Endothelial cell of umbilical vein (primary cell): ENCODE data around the gene CPNE1. TPM values are rescaled to one million over a fixed set of nuclear protein-coding genes. Genes with fewer than 3 reads are reported as not detected.

ENCODE experiments used
- BruUV-seq: library from RNA; stranded (reverse); fragments of 400-500 nt; replicated peaks from 2 replicates; lab custom pipeline; 2021; lab: Mats Ljungman, UMichigan
- CTCF ChIA-PET: fragments of 300-600, 350-600 bp; sonication (Branson Sonifier 250); formaldehyde crosslinking; loops from one replicate; lab custom pipeline; 2021; ENCODE audit warnings: antibody characterized with exemption, inconsistent platforms; lab: Charles Lee
- POLR2A ChIA-PET: fragments of 300-600, 350-600 bp; sonication (Branson Sonifier 250); formaldehyde crosslinking; loops from one replicate; lab custom pipeline; 2021; ENCODE audit warnings: antibody characterized with exemption, inconsistent platforms; lab: Charles Lee
- DNase-seq: peaks from one replicate; pipeline ENCODE4 v3.0.0-alpha.2; 2011; ENCODE audit warnings: low read depth, low spot score
- FAIRE-seq: peaks from 2 replicates; lab custom pipeline; 2011; peaks lifted over from hg19 to GRCh38; lab: Jason Lieb, UNC
- H2AFZ ChIP-seq: 2 replicates; pipeline ENCODE4 v1.6.0; 2012; ENCODE audit warnings: low read depth, low read length, control low read depth, inconsistent platforms
- H3K27ac ChIP-seq: 2 replicates; pipeline ENCODE4 v1.5.1; 2011; ENCODE audit warnings: low read depth, mild to moderate bottlenecking, control low read depth, low read length, moderate library complexity; ENCODE audit not compliant: insufficient read depth
- H3K27me3 ChIP-seq, 2 experiments: 2 replicates each; pipeline versions ENCODE4 v1.6.0 to v1.6.1; 2011; ENCODE audit warnings: low read length in 2 of 2, mixed read lengths in 1 of 2; ENCODE audit not compliant: control insufficient read depth in 2 of 2, insufficient read depth in 2 of 2
- H3K36me3 ChIP-seq, 2 experiments: 2 replicates in 1 of 2; 3 replicates in 1 of 2; pipeline ENCODE4 v1.5.1; 2011; ENCODE audit warnings: low read length in 2 of 2, mild to moderate bottlenecking in 1 of 2, moderate library complexity in 1 of 2; ENCODE audit not compliant: control insufficient read depth in 2 of 2, insufficient read depth in 2 of 2; ENCODE audit errors: extremely low read depth in 1 of 2
- H3K4me1 ChIP-seq: 3 replicates; pipeline ENCODE4 v1.5.1; 2011; ENCODE audit warnings: mild to moderate bottlenecking, low read length; ENCODE audit not compliant: control insufficient read depth, insufficient read depth; ENCODE audit errors: extremely low read depth
- H3K4me2 ChIP-seq: 2 replicates; pipeline ENCODE4 v1.6.1; 2011; ENCODE audit warnings: low read length, control low read depth, mixed read lengths; ENCODE audit not compliant: insufficient read depth
- H3K4me3 ChIP-seq, 3 experiments: fragments of 200-600 bp in 1 of 3; sonication (generic), shearing (Covaris generic) in 1 of 3; replicated peaks in 1 of 3; 2 replicates each; pipeline ENCODE4 v1.5.1; 2011 to 2016; ENCODE audit warnings: control low read depth in 3 of 3, low read length in 3 of 3, mild to moderate bottlenecking in 2 of 3, inconsistent platforms in 1 of 3, low read depth in 1 of 3, moderate library complexity in 1 of 3; ENCODE audit not compliant: insufficient read depth in 1 of 3
- H3K79me2 ChIP-seq: 2 replicates; pipeline ENCODE4 v1.6.0; 2012; ENCODE audit warnings: low read length, inconsistent platforms; ENCODE audit not compliant: control insufficient read depth, insufficient read depth
- H3K9ac ChIP-seq: replicated peaks from 2 replicates; pipeline ENCODE3; 2011; ENCODE audit warnings: low read length, control low read depth; ENCODE audit not compliant: insufficient read depth; ENCODE audit errors: extremely low read depth
- H3K9me1 ChIP-seq: replicated peaks from 3 replicates; pipeline ENCODE4 v1.6.0; 2011; ENCODE audit warnings: mild to moderate bottlenecking, low read length; ENCODE audit not compliant: control insufficient read depth, insufficient read depth; ENCODE audit errors: extremely low read depth
- H3K9me3 ChIP-seq: replicated peaks from 2 replicates; pipeline ENCODE4 v1.5.1; 2012; ENCODE audit warnings: low read length, inconsistent platforms; ENCODE audit not compliant: control insufficient read depth, insufficient read depth
- H4K20me1 ChIP-seq: replicated peaks from 2 replicates; pipeline ENCODE3; 2011; ENCODE audit warnings: mild to moderate bottlenecking, low read length; ENCODE audit not compliant: control insufficient read depth, insufficient read depth; ENCODE audit errors: extremely low read depth
- CTCF ChIP-seq, 2 donors: IDR thresholded peaks; 1 replicate in 1 of 2; 2 replicates in 1 of 2; pipeline ENCODE4 v1.5.1; 2011; ENCODE audit warnings: low read length in 2 of 2, mild to moderate bottlenecking in 2 of 2, moderate library complexity in 2 of 2, control low read depth in 1 of 2, inconsistent platforms in 1 of 2, low read depth in 1 of 2; ENCODE audit not compliant: insufficient read depth in 1 of 2; ENCODE audit errors: extremely low read depth in 1 of 2
- EZH2 ChIP-seq: IDR thresholded peaks from 2 replicates; pipeline ENCODE4 v1.6.1; 2012; ENCODE audit warnings: borderline replicate concordance, low read depth, mild to moderate bottlenecking, moderate library complexity, low read length, inconsistent platforms; ENCODE audit not compliant: severe bottlenecking
- FOS ChIP-seq: IDR thresholded peaks from 2 replicates; pipeline ENCODE4 v1.6.1; 2011; ENCODE audit warnings: mild to moderate bottlenecking, low read length, moderate library complexity, borderline replicate concordance; ENCODE audit not compliant: insufficient read depth
- GATA2 ChIP-seq: IDR thresholded peaks from 2 replicates; pipeline ENCODE4 v1.7.0; 2011; ENCODE audit warnings: low read depth, mild to moderate bottlenecking, moderate library complexity, mixed read lengths, low read length; ENCODE audit not compliant: insufficient read length, insufficient read depth
- JUN ChIP-seq: IDR thresholded peaks from 2 replicates; pipeline ENCODE4 v1.6.1; 2011; ENCODE audit warnings: borderline replicate concordance, low read depth; ENCODE audit not compliant: insufficient read length, insufficient read depth
- MAX ChIP-seq: IDR thresholded peaks from 2 replicates; pipeline ENCODE4 v1.6.1; 2011; ENCODE audit not compliant: insufficient read depth, insufficient read length
- MYC ChIP-seq: IDR thresholded peaks from one replicate; pipeline ENCODE4 v1.6.1; 2011; ENCODE audit warnings: mild to moderate bottlenecking, low read depth, low read length
- POLR2A ChIP-seq: IDR thresholded peaks from 2 replicates; pipeline ENCODE4 v1.6.1; 2012; ENCODE audit warnings: low read depth, mild to moderate bottlenecking, control low read depth, low read length
- POLR2AphosphoS5 ChIP-seq: IDR thresholded peaks from 2 replicates; pipeline ENCODE4 v1.6.1; 2012; ENCODE audit warnings: low read depth, mild to moderate bottlenecking, control low read depth, low read length, moderate library complexity; ENCODE audit not compliant: insufficient read depth
- dilution Hi-C: fragments of 300-500 bp; cut with MboI; formaldehyde crosslinking; loops from one replicate; pipeline ENCODE4 v1.15.0; 2019; ENCODE audit warnings: low sequenced_read_pairs; ENCODE audit not compliant: extremely low pct_ligation_motif_present
- intact Hi-C: fragments of 100-400 bp; cut with micrococcal nuclease; formaldehyde crosslinking; loops from one replicate; pipeline ENCODE4 v1.10.0; 2022
- polyA plus RNA-seq, 4 experiments: library from polyadenylated mRNA; depleted of rRNA in 3 of 4; stranded (reverse) in 3 of 4; unstranded in 1 of 4; fragments of >200 nt; gene quantifications; 2 replicates each; pipeline versions ENCODE4 v1.2.1 to v1.2.3, GENCODE V29; 2011 to 2012; ENCODE audit warnings: missing spikeins in 1 of 4
- total RNA-seq: library from RNA; stranded (reverse); gene quantifications from 2 replicates; pipeline ENCODE4 v1.2.3, GENCODE V29; 2021

The CPNE1 gene
- total and polyA plus RNA-seq, 2 donors (not counting 3 experiments of a cell fraction or from before 2014, with no cell fraction given): 244 to 316 TPM

GRCh38 chr20:35582741-35583404 is 81.8 kb downstream of the CPNE1 start:
- no peaks in the 10 kb centered on the region for H3K9me3 ChIP-seq
- no peak for DNase-seq
- TF ChIP-seq CTCF (IDR thresholded peaks at IDR 0.05; ENCODE audit: extremely low read depth in 1 of 2, insufficient read depth in 1 of 2, low read depth in 1 of 2, low read length in 2 of 2) (no peak), MAX (no peak), JUN (no peak), POLR2AphosphoS5 (no peak), POLR2A (no peak), FOS (no peak), EZH2 (no peak), MYC (no peak), GATA2 (no peak)
- H3K4me2 ChIP-seq: no peak overlapping the region
- H3K9me1 ChIP-seq: no peaks in the 10 kb centered on the region
- FAIRE-seq: no peak
- no peak overlapping the region for H2AFZ ChIP-seq
- H3K27me3 ChIP-seq: no peaks in the 10 kb centered on the region
- no peaks in the 10 kb centered on the region for H3K79me2 ChIP-seq
- BruUV-seq: no TSS peak
- intact Hi-C loops (no loop called here), dilution Hi-C loops (no loop called here)
- H3K27ac ChIP-seq: no peak overlapping the region
- H4K20me1 ChIP-seq: no peaks in the 10 kb centered on the region
- H3K4me3 ChIP-seq: no peak overlapping the region
- no peaks in the 10 kb centered on the region for H3K36me3 ChIP-seq
- ChIA-PET POLR2A (no interaction called here), CTCF (interaction anchor here (1.2 kb wide), 2 partner anchors 12 to 14 kb away, joined by 3 to 4 read pairs; no protein-coding TSS in a partner anchor)
- no peak overlapping the region for H3K9ac ChIP-seq
- no peaks in the 10 kb centered on the region for H3K4me1 ChIP-seq
